Mononuclear cell (primary cell): ENCODE results near the gene TREML4. TPM values are rescaled to one million over a fixed set of nuclear protein-coding genes. Genes with fewer than 3 reads are reported as not detected.
"Not testable (repeated sequence)": the region's sequence is repeated elsewhere in the genome, so short reads cannot be mapped to it uniquely, and the experiment has no call there.

ENCODE experiments used
- H3K27me3 ChIP-seq: 2 replicates; pipeline ENCODE4 v1.6.0; 2011; ENCODE audit warnings: low read length, control low read depth; ENCODE audit not compliant: insufficient read depth
- H3K4me1 ChIP-seq: 2 replicates; pipeline ENCODE4 v1.5.1; 2011; ENCODE audit warnings: mild to moderate bottlenecking, low read length, control low read depth; ENCODE audit not compliant: insufficient read depth
- H3K4me3 ChIP-seq: 2 replicates; pipeline ENCODE4 v1.5.1; 2011; ENCODE audit warnings: mild to moderate bottlenecking, low read length, moderate library complexity
- H3K9me3 ChIP-seq: 2 replicates; pipeline ENCODE4 v1.5.1; 2011; ENCODE audit warnings: low read depth, mild to moderate bottlenecking, control low read depth, low read length
- total RNA-seq: library from RNA; depleted of rRNA; stranded (reverse); fragments of >200 nt; gene quantifications from one replicate; pipeline ENCODE4 v1.2.3, GENCODE V29; 2012

Gene TREML4
- total RNA-seq, 1 donor, result not detected

DNA sequence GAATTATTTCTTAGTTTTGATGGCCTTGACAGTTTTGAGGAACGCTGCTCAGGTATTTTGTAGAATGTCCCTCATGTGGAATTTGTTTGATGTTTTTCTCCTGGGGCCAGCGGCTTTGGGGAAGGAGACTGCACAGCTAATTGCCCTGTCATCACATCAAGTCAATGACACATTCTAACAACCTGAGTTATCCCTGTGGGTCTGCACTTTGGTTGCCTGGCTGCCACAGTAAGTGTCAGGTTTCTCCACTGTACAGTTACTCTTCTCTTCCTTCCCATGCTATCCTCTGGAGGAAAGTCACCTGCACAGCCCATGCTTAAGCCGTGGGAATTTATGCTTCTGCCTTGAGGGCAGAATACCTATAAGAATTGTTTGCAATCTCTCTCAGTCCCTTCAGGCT is 1.4 kb upstream of the TREML4 start:
- no peaks in the 10 kb centered on the region for H3K27me3 ChIP-seq
- peaks cover 45% of the 10 kb centered on the region for H3K4me1 ChIP-seq
- no peak overlapping the region for H3K4me3 ChIP-seq
- no peaks in the 10 kb centered on the region for H3K9me3 ChIP-seq

- Histone ChIP-seq H3K4me1 (peaks cover 32% of the 10 kb centered on the region), H3K27me3 (no peaks in the 10 kb centered on the region), H3K9me3 (no peaks in the 10 kb centered on the region), H3K4me3 (peak overlapping the region; percentile 17)
Observed at GRCh38 chr6:41228616-41229015, 467 bp downstream of the TREML4 start.

DNA sequence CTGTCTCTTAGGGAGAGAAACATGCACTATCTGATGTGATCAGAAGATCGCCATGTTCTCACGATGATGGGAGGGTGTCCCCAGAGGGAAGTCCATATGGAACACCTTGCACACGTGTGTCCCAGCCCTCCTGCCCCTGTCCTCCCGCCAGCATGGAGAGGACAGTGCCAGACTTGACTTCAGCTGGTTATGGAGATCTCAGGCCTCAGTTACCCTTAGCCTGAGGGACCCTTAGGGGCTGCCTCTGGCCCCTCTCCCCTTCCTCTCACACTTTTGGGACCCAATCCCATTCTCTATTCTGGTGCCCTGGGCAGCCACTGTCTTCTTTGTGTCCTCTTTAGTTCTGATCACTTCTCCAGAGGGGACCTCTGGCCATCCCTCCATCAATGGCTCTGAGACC is 1.6 kb downstream of the TREML4 start:
- Histone ChIP-seq H3K27me3 (no peaks in the 10 kb centered on the region), H3K4me1 (peaks cover 29% of the 10 kb centered on the region), H3K4me3 (no peak overlapping the region), H3K9me3 (no peaks in the 10 kb centered on the region)

DNA sequence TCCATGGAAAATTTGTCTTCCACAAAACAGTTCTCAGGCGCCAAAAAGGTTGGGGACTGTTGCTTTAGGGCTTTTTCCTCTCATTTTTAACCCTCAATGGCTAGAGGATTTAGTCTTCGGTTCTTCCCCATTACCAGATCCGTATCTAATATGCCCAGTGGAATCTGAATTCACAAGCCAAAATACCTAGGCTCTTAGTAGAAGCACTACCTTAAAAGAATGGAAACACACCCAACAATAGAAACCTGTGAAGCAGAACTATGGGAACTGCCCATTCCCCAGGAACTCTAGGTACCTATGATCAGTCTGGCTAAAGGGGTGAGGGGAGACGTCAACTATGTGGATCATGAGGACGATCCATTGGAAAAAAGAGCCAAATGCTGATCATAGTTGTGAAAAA is 3.1 kb downstream of the TREML4 start:
- Histone ChIP-seq H3K4me1 (peaks cover 24% of the 10 kb centered on the region), H3K9me3 (no peaks in the 10 kb centered on the region), H3K4me3 (no peak overlapping the region), H3K27me3 (no peaks in the 10 kb centered on the region)

DNA sequence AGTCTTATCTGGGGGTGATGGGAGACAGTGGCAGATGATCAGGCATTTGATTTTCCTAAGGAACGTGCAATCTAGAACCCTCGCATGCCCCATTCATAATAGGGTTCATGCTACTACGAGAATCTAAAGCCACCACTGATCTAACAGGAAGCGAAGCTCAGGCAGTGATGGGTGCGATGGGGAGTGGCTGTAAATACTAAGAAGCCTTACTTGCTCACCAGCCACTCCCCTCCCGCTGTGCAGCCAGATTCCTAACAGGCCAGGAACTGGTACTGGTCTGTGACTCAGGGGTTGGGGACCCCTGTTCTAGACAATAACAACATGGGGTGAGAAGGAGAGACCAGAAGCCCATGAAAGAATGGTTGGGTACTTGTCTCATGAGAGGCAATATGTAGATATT is 4.5 kb downstream of the TREML4 start:
- Histone ChIP-seq H3K4me1 (peaks cover 19% of the 10 kb centered on the region), H3K27me3 (no peaks in the 10 kb centered on the region), H3K4me3 (no peak overlapping the region), H3K9me3 (no peaks in the 10 kb centered on the region)

GRCh38 chr6:41236276-41236675 is 8.1 kb downstream of the TREML4 start:
- Histone ChIP-seq H3K9me3 (no peaks in the 10 kb centered on the region), H3K4me3 (no peak overlapping the region), H3K4me1 (no peaks in the 10 kb centered on the region), H3K27me3 (peaks cover 17% of the 10 kb centered on the region)

- Histone ChIP-seq H3K4me1 (no peaks in the 10 kb centered on the region), H3K4me3 (no peak overlapping the region), H3K27me3 (peaks cover 17% of the 10 kb centered on the region), H3K9me3 (no peaks in the 10 kb centered on the region)
Observed at GRCh38 chr6:41237128-41237527, 9.0 kb downstream of the TREML4 start.

GRCh38 chr6:41239467-41240159 is 11.5 kb downstream of the TREML4 start:
- peaks cover 17% of the 10 kb centered on the region for H3K27me3 ChIP-seq
- no peak overlapping the region for H3K4me3 ChIP-seq
- no peaks in the 10 kb centered on the region for H3K9me3 ChIP-seq
- no peaks in the 10 kb centered on the region for H3K4me1 ChIP-seq

DNA sequence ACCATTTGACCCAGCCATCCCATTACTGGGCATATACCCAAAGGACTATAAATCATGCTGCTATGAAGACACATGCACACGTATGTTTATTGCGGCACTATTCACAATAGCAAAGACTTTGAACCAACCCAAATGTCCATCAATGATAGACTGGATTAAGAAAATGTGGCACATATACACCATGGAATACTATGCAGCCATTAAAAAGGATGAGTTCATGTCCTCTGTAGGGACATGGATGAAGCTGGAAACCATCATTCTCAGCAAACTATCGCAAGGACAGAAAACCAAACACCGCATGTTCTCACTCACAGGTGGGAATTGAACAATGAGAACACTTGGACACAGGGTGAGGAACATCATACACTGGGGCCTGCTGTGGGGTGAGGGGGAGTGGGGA is 18.4 kb downstream of the TREML4 start:
- H3K9me3 ChIP-seq, H3K27me3 ChIP-seq, H3K4me3 ChIP-seq, H3K4me1 ChIP-seq: not testable (repeated sequence)

- Histone ChIP-seq H3K4me3 (no peak overlapping the region), H3K9me3 (no peaks in the 10 kb centered on the region), H3K27me3 (no peaks in the 10 kb centered on the region), H3K4me1 (no peaks in the 10 kb centered on the region)
Observed at GRCh38 chr6:41247288-41247865, 19.2 kb downstream of the TREML4 start.

DNA sequence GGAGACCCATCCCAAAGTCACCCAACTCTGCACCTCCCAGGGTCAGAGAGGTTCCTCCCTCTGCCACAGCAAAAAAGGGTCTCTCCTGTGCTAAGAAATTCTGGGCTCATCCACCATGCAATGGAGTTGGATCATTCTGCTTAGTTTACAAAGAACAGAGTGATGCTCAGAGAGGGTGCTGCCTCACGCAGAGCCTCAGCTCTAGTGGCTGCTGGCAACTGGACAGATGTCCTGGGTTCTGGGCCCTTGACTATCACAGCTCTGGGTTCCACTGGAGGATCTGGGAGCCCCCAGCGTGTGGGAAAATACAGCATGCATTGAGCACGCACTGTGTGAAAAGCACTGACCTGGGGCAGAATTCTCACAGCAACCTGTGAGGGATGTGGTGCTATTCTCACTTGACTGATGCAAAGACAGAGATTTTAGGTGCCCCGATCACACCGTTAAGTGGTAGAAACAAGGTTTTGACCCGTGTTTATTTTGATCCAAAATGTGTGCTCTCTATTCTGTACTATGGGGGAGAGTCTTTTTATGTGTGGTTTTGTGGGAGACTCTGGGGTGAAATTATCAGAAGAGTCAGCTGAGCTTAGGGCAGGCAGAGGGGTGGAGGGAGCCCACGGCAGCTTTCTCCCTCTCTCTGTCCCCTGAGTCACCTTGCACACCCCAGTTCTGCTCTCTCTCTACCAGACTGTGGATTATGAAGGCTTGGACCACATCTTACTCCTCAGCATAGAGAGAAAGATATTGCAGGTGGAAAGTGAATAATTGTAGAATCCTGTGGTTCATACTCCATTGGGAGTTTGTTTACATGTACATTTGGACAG is 19.9 kb downstream of the TREML4 start:
- H3K27me3 ChIP-seq, result no peaks in the 10 kb centered on the region
- no peaks in the 10 kb centered on the region for H3K4me1 ChIP-seq
- no peak overlapping the region for H3K4me3 ChIP-seq
- no peaks in the 10 kb centered on the region for H3K9me3 ChIP-seq

DNA sequence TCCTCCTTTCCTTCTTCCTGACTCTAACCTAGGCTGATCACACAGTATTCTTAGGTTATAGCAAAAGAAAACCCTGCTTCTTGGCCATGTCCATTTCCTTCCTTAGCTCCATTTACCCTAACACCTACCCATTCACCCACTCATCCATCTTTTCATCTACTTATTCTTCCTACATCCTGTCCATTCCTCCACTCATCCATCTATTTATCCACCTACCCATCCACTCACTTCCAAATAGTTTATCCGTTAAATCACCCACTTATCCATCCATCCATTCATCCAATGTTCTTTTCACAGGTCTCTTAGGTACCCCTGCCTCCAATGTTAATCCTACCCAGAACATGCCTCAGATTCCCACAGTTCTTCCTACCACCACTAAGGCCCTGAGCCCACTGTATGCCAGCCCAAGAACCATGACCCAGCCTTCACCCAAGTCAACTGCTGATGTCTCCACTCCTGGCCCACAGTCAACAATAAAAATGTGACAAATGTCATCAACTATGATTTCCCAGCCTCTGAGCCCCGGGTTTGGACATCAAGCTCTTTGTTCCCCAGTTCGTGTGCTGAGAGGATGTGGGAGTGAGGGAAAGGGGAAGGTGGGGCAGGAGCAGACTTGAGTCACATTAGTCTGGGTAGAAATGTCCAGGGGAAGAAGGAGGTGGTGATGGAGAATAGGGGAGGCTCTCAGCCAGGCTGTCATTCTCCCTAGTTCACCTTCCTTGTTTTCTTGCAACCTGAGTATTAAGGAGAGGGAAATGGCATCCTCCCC is 24.4 kb downstream of the TREML4 start:
- H3K4me1 ChIP-seq, result no peaks in the 10 kb centered on the region
- no peaks in the 10 kb centered on the region for H3K27me3 ChIP-seq
- no peak overlapping the region for H3K4me3 ChIP-seq
- no peaks in the 10 kb centered on the region for H3K9me3 ChIP-seq

DNA sequence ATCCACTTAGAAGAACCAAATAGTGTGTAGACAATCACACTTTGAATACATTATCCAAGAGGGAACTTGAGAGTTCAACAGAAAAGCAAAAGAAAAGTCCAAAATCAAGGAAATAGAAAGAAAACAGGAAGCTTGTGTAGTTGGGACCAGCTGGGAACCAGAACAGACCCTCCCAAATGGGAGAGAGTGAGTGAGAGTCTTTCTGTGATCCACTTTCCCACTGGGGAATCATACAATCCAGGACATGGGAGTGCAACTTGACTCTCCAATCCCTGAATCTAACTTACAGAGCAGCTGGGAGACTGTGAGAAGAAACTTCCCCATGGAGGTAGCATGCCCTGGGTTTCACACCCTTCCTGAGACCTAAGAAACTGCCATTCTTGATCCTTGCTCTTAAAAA is 27.0 kb downstream of the TREML4 start:
- H3K4me1 ChIP-seq, result no peaks in the 10 kb centered on the region
- H3K27me3 ChIP-seq, result no peaks in the 10 kb centered on the region
- H3K4me3 ChIP-seq, result no peak overlapping the region
- no peaks in the 10 kb centered on the region for H3K9me3 ChIP-seq

DNA sequence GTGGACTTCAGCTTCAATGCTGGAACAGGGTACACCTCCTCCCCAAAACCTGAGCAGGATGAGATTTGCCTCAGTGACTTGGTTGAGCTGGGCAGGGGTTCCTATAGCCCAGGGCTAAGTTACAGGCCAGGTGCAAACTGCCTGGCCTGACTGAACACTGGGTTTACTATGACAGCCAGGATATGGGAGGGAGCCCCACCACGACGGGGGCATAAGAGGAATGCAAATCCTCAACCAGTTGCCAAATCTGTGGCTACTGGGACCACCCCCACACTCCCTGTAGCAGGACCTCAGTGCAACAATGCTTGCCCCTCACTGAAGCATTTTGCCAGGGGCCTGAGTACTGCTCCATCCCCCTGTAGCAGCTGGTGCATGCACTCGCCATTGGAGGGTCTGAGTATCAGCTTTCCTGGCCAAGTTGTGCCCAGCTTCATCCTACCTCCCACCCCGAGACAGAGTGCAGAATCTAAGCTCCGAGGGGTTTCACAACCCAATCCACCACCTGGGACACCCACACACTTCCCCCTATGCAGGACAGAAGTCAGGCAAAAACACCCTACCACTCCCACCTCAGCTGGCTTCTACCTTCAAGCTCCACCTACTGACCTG is 27.6 kb downstream of the TREML4 start:
- Histone ChIP-seq H3K27me3 (no peaks in the 10 kb centered on the region), H3K9me3 (peaks cover 4% of the 10 kb centered on the region), H3K4me3 (no peak overlapping the region), H3K4me1 (no peaks in the 10 kb centered on the region)

DNA sequence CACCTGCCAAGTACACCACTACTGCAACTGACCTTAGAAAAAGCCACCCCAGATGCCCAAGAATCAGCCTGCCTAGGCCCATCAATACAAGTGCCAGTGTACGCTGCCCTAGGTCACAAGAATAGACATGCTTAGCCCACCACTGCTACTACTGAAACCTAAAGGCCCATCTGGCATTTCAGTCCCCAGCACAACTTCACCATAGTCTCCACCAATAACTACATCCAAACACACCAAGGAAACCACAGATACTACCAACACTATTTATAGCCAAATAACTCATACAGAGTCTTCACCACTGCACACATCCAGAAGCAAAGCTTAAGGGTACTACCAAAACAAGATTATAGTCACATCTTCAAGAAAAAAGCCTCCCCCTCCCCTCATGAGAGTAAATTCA is 28.2 kb downstream of the TREML4 start:
- Histone ChIP-seq H3K9me3 (peaks cover 10% of the 10 kb centered on the region), H3K27me3 (no peaks in the 10 kb centered on the region), H3K4me3 (no peak overlapping the region), H3K4me1 (no peaks in the 10 kb centered on the region)
